Hair follicular keratinocyte (primary cell): ENCODE measurements around the gene CYFIP1. TPM values are rescaled to one million over a fixed set of nuclear protein-coding genes. Genes with fewer than 3 reads are reported as not detected.

Experiments
- total RNA-seq: library from RNA; depleted of rRNA; stranded (reverse); fragments of >200 nt; gene quantifications from 2 replicates; pipeline ENCODE4 v1.2.3, GENCODE V29; 2015

The CYFIP1 gene
- total RNA-seq, result 96.5 and 112 TPM in 2 replicates

DNA sequence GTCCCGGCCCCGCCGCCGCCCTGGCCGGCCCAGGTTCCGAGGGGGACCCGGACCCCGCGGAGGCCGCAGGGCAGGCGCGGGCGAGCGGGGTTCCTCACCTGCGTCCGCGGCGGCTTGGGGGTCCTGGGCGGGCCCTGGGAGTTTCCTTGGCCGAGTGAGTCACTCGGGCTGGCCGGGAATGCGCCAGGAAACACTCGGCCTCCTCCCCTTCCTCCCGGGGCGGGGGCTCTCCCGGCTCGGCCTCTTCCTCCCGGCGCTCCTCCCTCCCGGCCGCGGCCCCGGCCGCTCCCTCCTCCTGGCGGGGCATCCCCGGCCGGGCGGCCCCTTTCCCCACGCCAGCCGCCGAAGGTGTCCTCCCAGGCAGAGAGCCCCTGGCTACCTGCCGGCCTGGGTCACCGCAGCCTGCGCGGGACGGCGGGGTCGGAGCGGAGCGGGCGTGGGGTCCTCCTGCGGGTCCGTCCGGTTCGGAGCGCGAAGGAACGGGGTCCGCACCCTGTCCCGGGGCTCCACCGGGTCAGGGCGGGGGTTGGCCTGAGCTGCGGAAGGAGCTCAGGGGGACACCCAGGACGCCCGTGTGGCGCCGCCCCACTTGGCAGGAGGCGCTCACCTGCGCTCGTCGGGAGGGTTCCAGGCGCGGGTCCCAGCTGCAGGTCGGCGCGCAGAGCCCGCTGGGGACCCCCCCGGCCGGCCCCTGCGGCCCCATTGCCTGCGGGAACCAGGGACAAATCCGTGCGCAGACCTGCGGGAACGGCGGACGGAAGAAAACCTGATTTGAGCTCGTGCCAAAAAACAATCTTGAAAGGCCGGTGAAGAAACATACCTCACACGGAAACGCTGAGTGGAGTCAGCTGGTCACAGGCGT lies at the start of gene CYFIP1:
Gene CYFIP1, minus strand, starts transcription at position 180 of the 862 bp plus-strand sequence. CDS start 33,083 bp downstream, outside the sequence.

DNA sequence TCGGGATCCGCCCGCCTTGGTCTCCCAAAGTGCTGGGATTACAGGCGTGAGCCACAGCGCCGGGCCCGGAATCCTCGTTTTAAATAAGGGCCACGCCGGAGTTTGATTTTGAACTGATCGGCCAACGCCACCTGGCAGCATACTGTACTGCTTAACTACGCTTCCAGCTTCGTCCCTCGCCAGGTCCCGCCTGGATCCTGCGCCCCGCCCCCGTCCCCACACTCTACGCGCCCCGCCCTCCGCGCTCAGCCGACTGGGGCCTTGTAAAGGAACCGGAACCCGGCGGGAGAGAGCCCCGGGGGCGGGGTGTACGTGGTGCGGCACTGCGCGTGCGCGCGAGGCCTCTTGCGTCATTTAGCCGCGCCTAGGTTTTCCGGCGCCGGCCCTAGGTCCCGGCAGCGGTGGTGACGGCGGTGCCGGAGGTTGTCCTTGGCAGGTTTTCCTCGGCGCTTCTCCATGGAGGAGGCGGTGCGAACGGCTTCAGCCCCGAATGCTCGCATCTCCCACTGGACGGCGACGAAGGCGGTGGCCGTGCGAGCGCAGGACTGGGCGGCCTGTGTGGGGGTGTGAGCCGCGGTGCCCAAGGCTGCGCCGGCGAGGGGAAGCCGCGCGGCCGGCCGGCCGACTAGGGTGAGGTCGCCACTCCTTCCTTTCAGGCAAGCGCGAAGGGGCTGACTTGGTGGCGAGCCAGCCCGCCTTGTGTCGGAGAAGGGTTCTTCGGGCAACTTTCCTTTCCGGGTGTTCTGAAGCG lies 141.7 kb downstream of the CYFIP1 start, which contains the start of gene NIPA2:
Gene NIPA2, plus strand, starts transcription at position 375 of the 751 bp plus-strand sequence. CDS start 13,066 bp downstream, outside the sequence.

Other genes starting within 250 kb of the CYFIP1 start
- gene NIPA1, start 193.7 kb downstream of the CYFIP1 start, total RNA-seq, result 4.3 and 7.3 TPM in 2 replicates
- 62.0 and 72.1 TPM in 2 replicates for gene NIPA2, start 141.7 kb downstream of the CYFIP1 start, total RNA-seq
- 8.6 and 14.9 TPM in 2 replicates for gene TUBGCP5, start 59.2 kb upstream of the CYFIP1 start, total RNA-seq
- not detected in 2 replicates for gene GOLGA6L1, start 156.5 kb upstream of the CYFIP1 start, total RNA-seq